Activated CD4-positive, CD25-positive, alpha-beta regulatory T cell (primary cell): ENCODE data around the gene LRRC8B.
"Not testable (repeated sequence)": the region's sequence is repeated elsewhere in the genome, so short reads cannot be mapped to it uniquely, and the experiment has no call there.

Experiments used
- DNase-seq, 4 experiments: peaks; one replicate each; lab custom pipeline; 2025; lab: John Stamatoyannopoulos, UW

LRRC8B gene

GRCh38 chr1:89584211-89584610 is 59.6 kb downstream of the LRRC8B start:
- DNase-seq = no peak

- DNase-seq = no peak
These were observed 60.2 kb downstream of the LRRC8B start for GRCh38 chr1:89584781-89585180.

GRCh38 chr1:89587729-89588161 is 63.1 kb downstream of the LRRC8B start:
- DNase-seq = no peak

GRCh38 chr1:89588480-89588879 is 63.9 kb downstream of the LRRC8B start:
- no peak for DNase-seq

GRCh38 chr1:89589515-89589914 is 64.9 kb downstream of the LRRC8B start:
- DNase-seq = no peak

- DNase-seq = no peak
These were observed 65.9 kb downstream of the LRRC8B start for GRCh38 chr1:89590341-89591080.

GRCh38 chr1:89592861-89593302 is 68.3 kb downstream of the LRRC8B start:
- DNase-seq = not testable (repeated sequence)

- no peak for DNase-seq
These were observed 69.6 kb downstream of the LRRC8B start for GRCh38 chr1:89594096-89594740.

- no peak for DNase-seq
These were observed 72.1 kb downstream of the LRRC8B start for GRCh38 chr1:89596698-89597097.

GRCh38 chr1:89598450-89599331 is 74.1 kb downstream of the LRRC8B start:
- no peak for DNase-seq

- no peak for DNase-seq
These were observed 74.7 kb downstream of the LRRC8B start for GRCh38 chr1:89599332-89599630.

GRCh38 chr1:89600451-89601224 is 76.0 kb downstream of the LRRC8B start:
- no peak for DNase-seq

- no peak for DNase-seq
These were observed 78.3 kb downstream of the LRRC8B start for GRCh38 chr1:89602871-89603404.

GRCh38 chr1:89603651-89604413 is 79.2 kb downstream of the LRRC8B start:
- no peak for DNase-seq

- DNase-seq = no peak
These were observed 79.7 kb downstream of the LRRC8B start for GRCh38 chr1:89604414-89604735.

- DNase-seq = no peak
These were observed 81.1 kb downstream of the LRRC8B start for GRCh38 chr1:89605692-89606091.

- DNase-seq = no peak
These were observed 81.8 kb downstream of the LRRC8B start for GRCh38 chr1:89606227-89606980.

- DNase-seq = peak in 2 of 4 experiments; percentile 8 to 9
These were observed 82.5 kb downstream of the LRRC8B start for GRCh38 chr1:89607156-89607555.

- no peak for DNase-seq
These were observed 83.1 kb downstream of the LRRC8B start for GRCh38 chr1:89607586-89608318.
